ENCODE results near the gene TTC23.
"Not testable (repeated sequence)": the region's sequence is repeated elsewhere in the genome, so short reads cannot be mapped to it uniquely, and the experiment has no call there.

TTC23 gene

GRCh38 chr15:99250494-99250856 is 1.1 kb upstream of the TTC23 start:
- FAIRE-seq (no peak), DNase-seq (ENCODE audit: low spot score) (no peak)

- FAIRE-seq: no peak
- DNase-seq (ENCODE audit: low spot score): no peak
Observed at GRCh38 chr15:99250001-99250400, 620 bp upstream of the TTC23 start.

GRCh38 chr15:99248000-99248715 is 1.2 kb downstream of the TTC23 start:
- DNase-seq (ENCODE audit: low spot score): no peak
- no peak for FAIRE-seq

GRCh38 chr15:99247062-99247461 is 2.3 kb downstream of the TTC23 start:
- FAIRE-seq: no peak
- DNase-seq (ENCODE audit: low spot score): no peak

- DNase-seq (ENCODE audit: low spot score) (no peak), FAIRE-seq (no peak)
Observed at GRCh38 chr15:99244306-99244705, 5.1 kb downstream of the TTC23 start.

- no peak for DNase-seq (ENCODE audit: low spot score)
- no peak for FAIRE-seq
Observed at GRCh38 chr15:99241752-99242151, 7.6 kb downstream of the TTC23 start.

GRCh38 chr15:99239545-99240198 is 9.7 kb downstream of the TTC23 start:
- FAIRE-seq (no peak), DNase-seq (ENCODE audit: low spot score) (no peak)

- FAIRE-seq (no peak), DNase-seq (ENCODE audit: low spot score) (no peak)
Observed at GRCh38 chr15:99238849-99239248, 10.5 kb downstream of the TTC23 start.

- not testable (repeated sequence) for FAIRE-seq
Observed at GRCh38 chr15:99234160-99234559, 15.2 kb downstream of the TTC23 start.

GRCh38 chr15:99232740-99233139 is 16.6 kb downstream of the TTC23 start:
- DNase-seq (ENCODE audit: low spot score): no peak
- FAIRE-seq: no peak

More at GRCh38 chr15:99234160-99234559, 15.2 kb downstream of the TTC23 start:
- DNase-seq (ENCODE audit: low spot score): not testable (repeated sequence)

- DNase-seq (ENCODE audit: low spot score) (no peak), FAIRE-seq (no peak)
Observed at GRCh38 chr15:99230867-99231266, 18.5 kb downstream of the TTC23 start.

GRCh38 chr15:99228120-99228770 is 21.1 kb downstream of the TTC23 start:
- no peak for DNase-seq (ENCODE audit: low spot score)

GRCh38 chr15:99226802-99227201 is 22.6 kb downstream of the TTC23 start:
- no peak for FAIRE-seq
- DNase-seq (ENCODE audit: low spot score): no peak

More at GRCh38 chr15:99228120-99228770, 21.1 kb downstream of the TTC23 start:
- no peak for FAIRE-seq

- DNase-seq (ENCODE audit: low spot score) (no peak), FAIRE-seq (no peak)
Observed at GRCh38 chr15:99224372-99225214, 24.8 kb downstream of the TTC23 start.

GRCh38 chr15:99213187-99213811 is 36.1 kb downstream of the TTC23 start:
- peak; percentile 66 for DNase-seq (ENCODE audit: low spot score)
- no peak for FAIRE-seq

- DNase-seq (ENCODE audit: low spot score): peak; percentile 51
- FAIRE-seq: peak; percentile 70
Observed at GRCh38 chr15:99212406-99212805, 37.0 kb downstream of the TTC23 start.

- FAIRE-seq (no peak), DNase-seq (ENCODE audit: low spot score) (no peak)
Observed at GRCh38 chr15:99211926-99212325, 37.5 kb downstream of the TTC23 start.

- no peak for DNase-seq (ENCODE audit: low spot score)
- FAIRE-seq: no peak
Observed at GRCh38 chr15:99210334-99210733, 39.0 kb downstream of the TTC23 start.

GRCh38 chr15:99209326-99209725 is 40.1 kb downstream of the TTC23 start:
- no peak for DNase-seq (ENCODE audit: low spot score)
- FAIRE-seq: no peak

- FAIRE-seq (no peak), DNase-seq (ENCODE audit: low spot score) (no peak)
Observed at GRCh38 chr15:99207672-99208071, 41.7 kb downstream of the TTC23 start.

- DNase-seq (ENCODE audit: low spot score) (no peak), FAIRE-seq (no peak)
Observed at GRCh38 chr15:99202176-99202552, 47.2 kb downstream of the TTC23 start.

Data from urothelium cell line (cell line).